Fibroblast of lung (primary cell): ENCODE measurements around the gene MLYCD. TPM values are rescaled to one million over a fixed set of nuclear protein-coding genes. Genes with fewer than 3 reads are reported as not detected.

Experiments
- DNase-seq, 2 donors: peaks; one replicate each; pipeline versions ENCODE4 v3.0.0 to v3.0.0-alpha.2; 2010; ENCODE audit warnings: low read depth in 2 of 2
- H2AFZ ChIP-seq: 2 replicates; pipeline ENCODE4 v1.5.1; 2012; ENCODE audit warnings: low read length, control low read depth, inconsistent platforms
- H3K27ac ChIP-seq: 2 replicates; pipeline ENCODE4 v1.5.1; 2011; ENCODE audit warnings: low read length, control low read depth; ENCODE audit not compliant: insufficient read depth
- H3K27me3 ChIP-seq: 2 replicates; pipeline ENCODE4 v1.5.1; 2011; ENCODE audit warnings: mild to moderate bottlenecking, low read length; ENCODE audit not compliant: control insufficient read depth, insufficient read depth
- H3K36me3 ChIP-seq: 2 replicates; pipeline ENCODE4 v1.5.1; 2011; ENCODE audit warnings: low read length; ENCODE audit not compliant: control insufficient read depth, insufficient read depth
- H3K4me1 ChIP-seq: 2 replicates; pipeline ENCODE4 v1.5.1; 2011; ENCODE audit warnings: low read length; ENCODE audit not compliant: control insufficient read depth, insufficient read depth; ENCODE audit errors: extremely low read depth
- H3K4me2 ChIP-seq: 2 replicates; pipeline ENCODE4 v1.5.1; 2011; ENCODE audit warnings: low read length, control low read depth; ENCODE audit not compliant: insufficient read depth; ENCODE audit errors: extremely low read depth
- H3K4me3 ChIP-seq, 4 experiments: fragments of 200-600 bp in 1 of 4; sonication (generic) in 1 of 4; replicated peaks in 1 of 4; 2 replicates each; pipeline ENCODE4 v1.5.1; 2011 to 2016; ENCODE audit warnings: low read length in 4 of 4, low read depth in 3 of 4, mild to moderate bottlenecking in 3 of 4, control low read depth in 2 of 4, inconsistent platforms in 1 of 4, mixed read lengths in 1 of 4; ENCODE audit not compliant: insufficient read depth in 1 of 4; ENCODE audit errors: control extremely low read depth in 1 of 4
- H3K79me2 ChIP-seq: 2 replicates; pipeline ENCODE4 v1.5.1; 2012; ENCODE audit warnings: mild to moderate bottlenecking, low read length, inconsistent platforms; ENCODE audit not compliant: control insufficient read depth, insufficient read depth
- H3K9ac ChIP-seq: 2 replicates; pipeline ENCODE4 v1.5.1; 2011; ENCODE audit warnings: mild to moderate bottlenecking, low read length, control low read depth; ENCODE audit not compliant: insufficient read depth
- H3K9me3 ChIP-seq: 2 replicates; pipeline ENCODE4 v1.5.1; 2012; ENCODE audit warnings: low read depth, low read length; ENCODE audit not compliant: control insufficient read depth, insufficient read depth
- H4K20me1 ChIP-seq: 2 replicates; pipeline ENCODE4 v1.5.1; 2011; ENCODE audit warnings: low read length; ENCODE audit not compliant: control insufficient read depth, insufficient read depth; ENCODE audit errors: extremely low read depth
- EZH2 ChIP-seq: IDR thresholded peaks from 2 replicates; pipeline ENCODE4 v1.5.1; 2012; ENCODE audit warnings: low read length, control low read depth, mild to moderate bottlenecking; ENCODE audit errors: missing control alignments
- polyA plus RNA-seq, 2 donors: library from polyadenylated mRNA; depleted of rRNA in 1 of 2; stranded (reverse) in 1 of 2; unstranded in 1 of 2; fragments of >200 nt; gene quantifications; 2 replicates each; pipeline ENCODE4 v1.2.1, GENCODE V29; 2011 to 2012; ENCODE audit warnings: missing spikeins in 1 of 2
- total RNA-seq: library from RNA; depleted of rRNA; stranded (reverse); fragments of >200 nt; gene quantifications from 2 replicates; pipeline ENCODE4 v1.2.1, GENCODE V29; 2014
- TF ChIP-seq, protein P1 (sequence below), 2 donors: IDR thresholded peaks in 1 of 2; conservative IDR thresholded peaks in 1 of 2; 1 replicate in 1 of 2; 2 replicates in 1 of 2; pipeline ENCODE4 v1.5.1; 2011 to 2012; ENCODE audit warnings: low read length in 2 of 2, control low read depth in 1 of 2, inconsistent platforms in 1 of 2, low read depth in 1 of 2, mild to moderate bottlenecking in 1 of 2

The MLYCD gene
- total and polyA plus RNA-seq, 2 donors (not counting 1 experiment from before 2014, with no cell fraction given): 1.0 to 3.8 TPM

DNA sequence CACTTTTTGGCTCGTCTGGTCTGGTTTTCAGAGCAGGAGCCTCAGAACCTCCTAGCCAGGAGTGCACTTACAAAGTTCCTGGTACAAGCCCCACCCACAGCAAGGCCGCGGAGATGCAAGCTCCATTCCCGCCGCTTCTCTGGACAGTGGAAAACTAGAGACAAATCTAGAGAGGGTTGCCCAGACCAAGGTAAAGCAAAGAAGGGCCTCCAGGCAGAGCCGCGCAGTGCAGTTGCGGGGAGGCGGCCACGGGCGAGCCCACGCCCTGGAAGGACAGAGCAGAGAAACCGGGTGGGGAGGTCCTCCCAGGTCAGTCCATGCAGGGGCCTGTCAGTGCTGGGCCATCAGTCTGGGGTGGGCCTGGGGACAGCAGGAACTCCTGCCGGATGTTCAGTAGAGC is 43.2 kb downstream of the MLYCD start:
- Histone ChIP-seq H3K79me2 (no peaks in the 10 kb centered on the region), H3K4me2 (no peak overlapping the region), H3K36me3 (no peaks in the 10 kb centered on the region), H3K4me3 (no peak overlapping the region), H3K4me1 (no peaks in the 10 kb centered on the region), H3K27ac (no peak overlapping the region), H3K9ac (no peak overlapping the region), H3K9me3 (no peaks in the 10 kb centered on the region), H2AFZ (no peak overlapping the region), H4K20me1 (no peaks in the 10 kb centered on the region), H3K27me3 (no peaks in the 10 kb centered on the region)
- TF ChIP-seq EZH2: no peak
- TF ChIP-seq, protein P1, sequence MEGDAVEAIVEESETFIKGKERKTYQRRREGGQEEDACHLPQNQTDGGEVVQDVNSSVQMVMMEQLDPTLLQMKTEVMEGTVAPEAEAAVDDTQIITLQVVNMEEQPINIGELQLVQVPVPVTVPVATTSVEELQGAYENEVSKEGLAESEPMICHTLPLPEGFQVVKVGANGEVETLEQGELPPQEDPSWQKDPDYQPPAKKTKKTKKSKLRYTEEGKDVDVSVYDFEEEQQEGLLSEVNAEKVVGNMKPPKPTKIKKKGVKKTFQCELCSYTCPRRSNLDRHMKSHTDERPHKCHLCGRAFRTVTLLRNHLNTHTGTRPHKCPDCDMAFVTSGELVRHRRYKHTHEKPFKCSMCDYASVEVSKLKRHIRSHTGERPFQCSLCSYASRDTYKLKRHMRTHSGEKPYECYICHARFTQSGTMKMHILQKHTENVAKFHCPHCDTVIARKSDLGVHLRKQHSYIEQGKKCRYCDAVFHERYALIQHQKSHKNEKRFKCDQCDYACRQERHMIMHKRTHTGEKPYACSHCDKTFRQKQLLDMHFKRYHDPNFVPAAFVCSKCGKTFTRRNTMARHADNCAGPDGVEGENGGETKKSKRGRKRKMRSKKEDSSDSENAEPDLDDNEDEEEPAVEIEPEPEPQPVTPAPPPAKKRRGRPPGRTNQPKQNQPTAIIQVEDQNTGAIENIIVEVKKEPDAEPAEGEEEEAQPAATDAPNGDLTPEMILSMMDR (conservative IDR thresholded peaks at IDR 0.05 in 1 of 2, IDR thresholded peaks at IDR 0.05 in 1 of 2; ENCODE audit: low read depth in 1 of 2, low read length in 2 of 2): no peak
- no peak for DNase-seq

DNA sequence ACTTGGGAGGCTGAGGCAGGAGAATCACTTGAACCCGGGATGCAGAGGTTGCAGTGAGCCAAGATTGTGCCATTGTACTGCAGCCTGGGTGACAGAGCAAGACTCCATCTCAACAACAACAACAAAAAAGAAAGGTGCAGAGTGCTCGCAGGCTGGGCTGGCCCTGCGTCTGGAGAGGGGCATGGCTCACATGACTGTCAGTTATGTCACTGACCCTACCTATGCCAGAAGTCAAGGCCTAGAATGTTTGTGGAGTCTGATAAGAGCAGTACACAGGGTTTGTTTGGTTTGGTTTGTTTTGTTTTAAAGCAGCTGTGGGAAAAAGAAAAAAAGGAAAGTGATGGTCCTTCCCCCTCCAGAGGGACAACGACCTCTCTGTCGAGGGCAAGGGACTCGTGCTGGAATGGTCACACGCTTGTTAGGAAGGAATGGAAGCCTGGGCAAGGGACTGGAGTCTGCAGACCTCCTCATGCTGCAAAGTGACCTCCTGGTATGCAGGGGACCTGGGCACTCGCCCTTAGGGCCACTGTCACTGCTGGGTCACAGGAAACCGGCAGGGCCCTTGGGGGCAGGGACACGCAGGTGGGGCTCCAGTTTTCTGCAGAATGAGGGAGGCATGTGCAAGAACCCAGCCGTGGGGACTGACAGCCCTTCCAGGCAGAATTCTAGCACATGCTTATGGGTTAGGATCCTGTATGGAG is 44.0 kb downstream of the MLYCD start:
- no peak for DNase-seq
- H3K4me2 ChIP-seq: no peak overlapping the region
- H3K27ac ChIP-seq: no peak overlapping the region
- H2AFZ ChIP-seq: no peak overlapping the region
- H3K36me3 ChIP-seq: no peaks in the 10 kb centered on the region
- H3K4me3 ChIP-seq: no peak overlapping the region
- TF ChIP-seq, protein P1 (conservative IDR thresholded peaks at IDR 0.05 in 1 of 2, IDR thresholded peaks at IDR 0.05 in 1 of 2; ENCODE audit: low read depth in 1 of 2, low read length in 2 of 2): no peak
- no peak for TF ChIP-seq EZH2
- no peaks in the 10 kb centered on the region for H3K9me3 ChIP-seq
- no peaks in the 10 kb centered on the region for H3K4me1 ChIP-seq
- H3K79me2 ChIP-seq: no peaks in the 10 kb centered on the region
- no peak overlapping the region for H3K9ac ChIP-seq
- no peaks in the 10 kb centered on the region for H4K20me1 ChIP-seq
- no peaks in the 10 kb centered on the region for H3K27me3 ChIP-seq

DNA sequence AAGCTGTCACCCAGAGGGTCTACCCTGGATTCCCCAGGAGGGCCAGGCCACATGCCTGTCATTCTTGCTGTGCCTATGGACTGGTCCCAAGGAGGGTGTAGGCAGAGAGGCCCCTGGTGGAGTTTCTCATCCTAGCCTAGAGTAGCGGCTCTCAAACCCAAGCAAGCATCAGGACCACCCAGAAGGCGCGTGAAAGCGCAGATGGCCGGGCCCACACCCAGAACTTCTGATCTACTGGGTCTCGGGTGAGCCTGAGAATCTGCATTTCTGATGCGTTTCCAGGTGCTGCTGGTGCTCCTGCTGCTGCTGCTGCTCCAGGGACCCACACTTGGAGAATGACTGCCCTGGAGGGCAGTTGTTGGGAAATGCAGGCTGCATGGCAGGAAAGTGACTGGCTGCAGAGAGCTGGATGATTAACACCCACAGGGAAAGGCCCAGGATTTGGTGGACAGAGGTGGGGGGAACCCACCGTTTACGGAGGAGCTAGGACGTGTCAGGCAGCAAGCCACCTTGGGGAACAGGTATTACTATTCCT is 44.7 kb downstream of the MLYCD start:
- H3K9me3 ChIP-seq: no peaks in the 10 kb centered on the region
- no peak for TF ChIP-seq EZH2
- TF ChIP-seq, protein P1 (conservative IDR thresholded peaks at IDR 0.05 in 1 of 2, IDR thresholded peaks at IDR 0.05 in 1 of 2; ENCODE audit: low read depth in 1 of 2, low read length in 2 of 2): no peak
- no peak for DNase-seq
- no peaks in the 10 kb centered on the region for H3K79me2 ChIP-seq
- H3K4me3 ChIP-seq: no peak overlapping the region
- no peak overlapping the region for H3K27ac ChIP-seq
- H3K9ac ChIP-seq: no peak overlapping the region
- H2AFZ ChIP-seq: no peak overlapping the region
- H3K27me3 ChIP-seq: no peaks in the 10 kb centered on the region
- H3K36me3 ChIP-seq: no peaks in the 10 kb centered on the region
- no peaks in the 10 kb centered on the region for H3K4me1 ChIP-seq
- no peaks in the 10 kb centered on the region for H4K20me1 ChIP-seq
- H3K4me2 ChIP-seq: no peak overlapping the region
